LHCN-M2 (cell line): ENCODE measurements around the gene CCDC85B. TPM values are rescaled to one million over a fixed set of nuclear protein-coding genes. Genes with fewer than 3 reads are reported as not detected.
"Not testable (repeated sequence)": the region's sequence is repeated elsewhere in the genome, so short reads cannot be mapped to it uniquely, and the experiment has no call there.

Experiments used
- DNase-seq: peaks from one replicate; pipeline ENCODE4 v3.0.0-alpha.2; 2012; ENCODE audit warnings: low read depth
- total RNA-seq: library from RNA; depleted of rRNA; stranded (reverse); fragments of >200 nt; gene quantifications from 2 replicates; pipeline ENCODE4 v1.2.3, GENCODE V29; 2014

The CCDC85B gene
- total RNA-seq, 1 experiment from 2014 or later = 95.5 TPM

- DNase-seq = no peak
Observed at GRCh38 chr11:65886826-65887722, 3.4 kb upstream of the CCDC85B start.

- no peak for DNase-seq
Observed at GRCh38 chr11:65887723-65888162, 2.7 kb upstream of the CCDC85B start.

- peak; percentile 95 for DNase-seq
Observed at GRCh38 chr11:65888163-65888814, 2.2 kb upstream of the CCDC85B start, which contains the start of gene FIBP. FIBP (minus strand) TSS chr11:65888471; CDS start chr11:65888418, 53 bp downstream.

- peak; percentile 61 for DNase-seq
Observed at GRCh38 chr11:65891219-65892136, 1.0 kb downstream of the CCDC85B start.

- not testable (repeated sequence) for DNase-seq
Observed at GRCh38 chr11:65892137-65892540, 1.7 kb downstream of the CCDC85B start.

- DNase-seq = no peak
Observed at GRCh38 chr11:65892661-65893317, 2.3 kb downstream of the CCDC85B start.

GRCh38 chr11:65894034-65894591 is 3.6 kb downstream of the CCDC85B start:
- DNase-seq = no peak

GRCh38 chr11:65895482-65895981 is 5.1 kb downstream of the CCDC85B start:
- no peak for DNase-seq

- no peak for DNase-seq
Observed at GRCh38 chr11:65896034-65896999, 5.8 kb downstream of the CCDC85B start.

- DNase-seq = no peak
Observed at GRCh38 chr11:65897020-65897471, 6.6 kb downstream of the CCDC85B start.

GRCh38 chr11:65898656-65899355 is 8.3 kb downstream of the CCDC85B start:
- no peak for DNase-seq

GRCh38 chr11:65899356-65900124 is 9.1 kb downstream of the CCDC85B start:
- DNase-seq = peak; percentile 87

- DNase-seq = peak; percentile 97
Observed at GRCh38 chr11:65900125-65900898, 9.8 kb downstream of the CCDC85B start, which contains the start of gene FOSL1. FOSL1 (minus strand) TSS chr11:65900388; CDS start chr11:65900339, 49 bp downstream.

- no peak for DNase-seq
Observed at GRCh38 chr11:65900899-65901180, 10.4 kb downstream of the CCDC85B start.

- DNase-seq = peak; percentile 96
Observed at GRCh38 chr11:65903068-65903481, 12.6 kb downstream of the CCDC85B start.

GRCh38 chr11:65903715-65904114 is 13.2 kb downstream of the CCDC85B start:
- DNase-seq = no peak

GRCh38 chr11:65906602-65907001 is 16.1 kb downstream of the CCDC85B start:
- no peak for DNase-seq
